GM11168 (cell line): ENCODE results near the gene SSU72.
"Not testable (repeated sequence)": the region's sequence is repeated elsewhere in the genome, so short reads cannot be mapped to it uniquely, and the experiment has no call there.

Experiments
- in situ Hi-C: fragments of 300-500 bp; cut with MboI; formaldehyde crosslinking; loops from one replicate; pipeline ENCODE4 v1.12.0; 2022; ENCODE audit warnings: low sequenced_read_pairs; ENCODE audit not compliant: unreplicated experiment

SSU72 gene

GRCh38 chr1:1562556-1563195, 12.0 kb downstream of the SSU72 start:
- in situ Hi-C loops: no loop called here

GRCh38 chr1:1561801-1562470, 12.7 kb downstream of the SSU72 start:
- in situ Hi-C loops: no loop called here

- in situ Hi-C loops: no loop called here
Observed at GRCh38 chr1:1560178-1560577, 14.5 kb downstream of the SSU72 start.

GRCh38 chr1:1559066-1559465, 15.6 kb downstream of the SSU72 start:
- in situ Hi-C loops: no loop called here

GRCh38 chr1:1558591-1558990, 16.1 kb downstream of the SSU72 start:
- in situ Hi-C loops: no loop called here

DNA sequence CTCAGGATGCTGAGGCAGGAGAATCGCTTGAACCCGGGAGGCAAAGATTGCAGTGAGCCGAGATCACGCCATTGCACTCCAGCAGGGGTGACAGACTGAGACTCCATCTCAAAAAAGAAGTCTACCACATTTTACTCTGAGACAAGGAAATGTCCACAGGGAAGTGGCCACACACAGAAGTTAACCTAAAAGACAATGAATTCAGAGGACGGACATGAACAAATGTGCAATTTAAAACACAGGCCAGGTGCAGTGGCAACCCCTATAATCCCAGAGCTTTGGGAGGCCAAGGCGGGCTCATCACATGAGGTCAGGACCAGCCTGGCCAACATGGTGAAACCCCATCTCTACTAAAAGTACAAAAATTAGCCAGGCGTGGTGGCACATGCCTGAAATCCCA, 17.0 kb downstream of the SSU72 start:
- in situ Hi-C loops: not testable (repeated sequence)

DNA sequence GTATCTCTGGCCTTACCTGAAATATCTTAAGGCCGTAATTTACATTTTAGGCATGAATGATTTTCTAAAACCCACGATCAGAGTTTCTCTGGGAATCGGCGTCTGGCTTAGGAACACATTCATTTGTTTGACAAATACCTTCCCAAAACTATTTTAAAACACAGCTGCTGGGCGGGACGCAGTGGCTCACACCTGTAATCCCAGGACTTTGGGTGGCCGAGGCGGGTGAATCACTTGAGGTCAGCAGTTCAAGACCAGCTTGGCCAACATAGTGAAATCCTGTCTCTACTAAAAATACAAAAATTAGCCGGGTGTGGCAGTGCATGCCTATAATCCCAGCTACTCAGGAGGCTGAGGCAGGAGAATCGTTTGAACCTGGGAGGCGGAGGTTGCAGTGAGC, 17.7 kb downstream of the SSU72 start:
- in situ Hi-C loops: not testable (repeated sequence)

- in situ Hi-C loops: no loop called here
Observed at GRCh38 chr1:1556505-1556904, 18.2 kb downstream of the SSU72 start.

GRCh38 chr1:1554926-1555915, 19.4 kb downstream of the SSU72 start:
- in situ Hi-C loops: no loop called here

DNA sequence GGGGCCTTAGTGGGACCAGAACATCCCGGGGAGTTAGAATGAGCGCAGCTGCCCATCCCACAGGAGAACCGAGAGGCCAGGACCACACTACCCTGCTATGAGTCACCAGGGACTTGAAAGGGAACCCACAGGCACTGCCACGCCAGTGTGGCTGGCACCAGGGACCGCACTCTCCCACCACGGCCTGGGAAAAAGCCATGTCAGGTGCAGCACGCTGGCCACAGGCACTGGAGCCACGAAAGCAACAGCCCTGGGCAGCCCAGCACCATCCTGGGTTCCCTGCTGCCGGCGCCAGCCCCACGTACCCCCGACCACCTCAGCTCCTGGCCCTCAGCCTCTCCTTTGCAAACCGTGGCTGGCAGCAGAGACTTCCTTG, 20.1 kb downstream of the SSU72 start:
- in situ Hi-C loops: no loop called here

DNA sequence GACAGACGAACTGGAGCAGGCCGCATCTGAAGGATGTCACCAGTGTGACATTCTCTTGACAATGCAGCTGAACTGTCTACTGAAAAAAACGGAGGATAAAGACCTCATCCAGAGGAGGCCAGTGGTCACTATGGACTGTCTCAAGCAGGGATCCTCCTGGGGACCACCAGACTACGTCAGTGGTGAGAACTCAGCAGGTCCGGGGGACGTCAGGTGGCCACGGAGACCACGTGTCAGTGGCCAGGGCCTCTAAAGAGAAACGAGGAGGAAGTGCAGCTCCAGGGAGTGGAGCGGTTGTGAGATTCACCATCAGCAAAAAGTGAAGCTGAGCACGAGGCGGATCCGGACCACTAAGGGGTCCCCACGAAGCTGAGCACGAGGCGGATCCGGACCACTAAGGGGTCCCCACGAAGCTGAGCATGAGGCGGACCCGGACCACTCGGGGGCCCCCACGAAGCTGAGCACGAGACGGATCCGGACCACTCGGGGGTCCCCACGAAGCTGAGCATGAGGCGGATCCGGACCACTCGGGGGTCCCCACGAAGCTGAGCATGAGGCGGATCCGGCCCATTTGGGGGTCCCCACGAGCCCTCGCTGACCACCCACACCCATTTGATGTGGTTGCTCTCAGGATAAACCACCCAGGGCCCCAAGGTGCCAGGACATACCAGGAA, 20.7 kb downstream of the SSU72 start:
- in situ Hi-C loops: no loop called here

- in situ Hi-C loops: no loop called here
Observed at GRCh38 chr1:1552263-1552639, 22.4 kb downstream of the SSU72 start.

- in situ Hi-C loops: no loop called here
Observed at GRCh38 chr1:1551524-1552262, 23.0 kb downstream of the SSU72 start.

DNA sequence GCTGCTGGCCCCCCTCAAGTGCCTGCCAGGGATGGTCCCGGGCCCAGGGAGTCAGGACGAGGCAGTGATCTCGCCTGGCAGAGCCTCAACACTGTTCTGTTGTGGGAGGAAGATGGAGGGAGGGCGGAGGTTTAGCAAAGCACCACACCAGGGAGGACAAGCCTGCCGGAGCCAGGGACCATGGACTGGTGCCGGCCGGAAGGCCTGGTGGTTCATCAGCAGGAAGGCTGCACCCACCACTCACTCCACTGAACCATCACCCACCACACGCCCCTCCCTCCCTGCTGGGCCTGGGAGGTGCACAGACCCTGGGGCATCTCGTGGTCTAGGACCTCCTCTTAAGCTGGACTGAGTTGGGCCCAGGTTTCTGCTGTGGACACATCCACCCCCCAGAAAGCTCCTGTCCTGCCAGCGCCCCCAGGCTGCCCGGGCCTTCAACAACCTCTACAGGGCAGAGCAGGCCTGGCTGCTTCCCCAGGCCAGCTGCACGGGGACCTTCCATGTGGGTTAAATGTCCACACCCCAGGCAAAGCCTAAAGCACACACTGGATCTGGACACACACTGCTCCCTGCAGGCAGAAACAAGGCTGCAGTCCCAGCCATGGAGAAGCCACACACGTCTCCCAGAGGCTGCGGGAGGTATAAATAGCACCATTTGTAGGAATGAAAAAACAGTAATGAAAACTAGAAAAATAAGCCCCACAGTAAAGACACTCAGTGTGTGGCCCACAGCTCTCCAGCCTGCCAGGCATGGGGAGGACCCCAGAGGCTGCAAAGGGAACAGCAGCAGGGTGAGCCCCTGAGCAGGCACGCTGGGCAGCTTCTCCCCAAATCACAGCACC, 23.9 kb downstream of the SSU72 start:
- in situ Hi-C loops: no loop called here

- in situ Hi-C loops: no loop called here
Observed at GRCh38 chr1:1550087-1550486, 24.6 kb downstream of the SSU72 start.

GRCh38 chr1:1548591-1548990, 26.1 kb downstream of the SSU72 start:
- in situ Hi-C loops: no loop called here

DNA sequence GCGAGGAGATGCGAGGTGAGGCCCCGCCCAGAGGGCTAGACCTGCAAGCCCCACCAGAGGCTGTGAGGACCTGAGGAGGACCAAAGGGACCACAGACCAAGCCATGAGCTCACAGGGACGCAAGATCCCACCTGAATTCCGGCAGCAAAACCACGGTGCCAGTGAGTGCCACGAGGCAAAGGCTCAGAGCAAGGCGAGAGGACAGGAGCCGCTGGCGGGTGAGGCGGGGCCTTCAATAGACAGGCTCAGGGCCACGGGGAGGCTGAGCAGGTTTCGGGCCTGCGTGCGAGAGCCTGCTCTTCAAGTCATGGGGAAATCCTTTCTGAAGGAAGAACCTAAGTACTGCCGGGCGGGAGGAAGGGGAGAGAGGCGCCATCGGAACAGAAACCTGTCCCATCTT, 27.2 kb downstream of the SSU72 start:
- in situ Hi-C loops: no loop called here

DNA sequence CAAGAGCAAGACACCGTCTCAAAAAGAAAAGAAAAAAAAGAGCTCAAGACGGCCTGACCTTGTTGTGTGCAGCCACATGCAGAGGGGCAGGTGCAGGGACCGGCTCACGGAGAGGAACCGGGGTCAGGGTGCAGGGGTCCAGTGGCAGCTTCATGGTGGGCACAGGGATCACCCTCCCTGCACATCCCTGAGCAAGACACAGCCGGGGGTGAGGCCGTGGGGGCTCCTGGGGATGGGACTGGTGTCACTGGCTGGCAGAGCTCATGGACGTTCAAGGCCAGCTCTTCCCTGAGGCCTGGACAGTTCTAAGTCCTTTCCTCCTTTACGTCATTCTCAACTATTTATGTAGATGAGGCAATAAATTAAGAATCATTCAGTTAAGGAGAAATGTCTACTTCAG, 27.7 kb downstream of the SSU72 start:
- in situ Hi-C loops: no loop called here
